Measurements from ENCODE around the gene TRAP1.

DNA sequence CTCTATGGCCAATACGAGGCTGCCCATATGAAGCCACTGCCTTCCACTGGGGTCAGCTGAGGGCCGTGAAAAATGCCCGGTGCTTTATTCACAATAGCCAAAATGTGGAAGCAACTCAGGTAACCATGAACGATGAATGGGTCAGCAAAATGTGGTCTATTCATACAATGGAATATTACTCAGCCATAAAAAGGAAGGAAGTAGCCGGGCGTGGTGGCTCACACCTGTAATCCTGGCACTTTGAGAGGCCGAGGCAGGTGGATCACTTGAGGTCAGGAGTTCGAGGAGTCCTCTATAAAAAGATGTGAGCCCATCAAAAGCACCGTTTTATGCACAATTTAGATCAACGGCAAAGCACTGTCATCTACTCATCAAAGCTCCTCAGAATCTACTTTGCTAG is 5.2 kb upstream of the TRAP1 start:
- TF ChIP-seq POLR2A (IDR thresholded peaks at IDR 0.05) (no peak), POLR2AphosphoS5 (IDR thresholded peaks at IDR 0.05; ENCODE audit: insufficient read depth in 1 of 2, low read depth in 1 of 2) (no peak), CTCF (IDR thresholded peaks at IDR 0.05) (no peak)

All from vagina (tissue), 2 donors.